HG03520 (cell line): ENCODE measurements around the gene SYNPO2.
A peak's percentile ranks its signal among the peaks of the same experiment; 100 is the strongest.

Experiments used
- ATAC-seq: cut with Tn5 transposase; IDR thresholded peaks from one replicate; pipeline ENCODE4 v1.9.1; 2021; ENCODE audit warnings: mild to moderate bottlenecking, moderate library complexity; ENCODE audit not compliant: unreplicated experiment

SYNPO2 gene

GRCh38 chr4:118931786-118932185 lies 43.1 kb downstream of the SYNPO2 start:
- ATAC-seq, result no peak

- no peak for ATAC-seq
These were observed 47.2 kb downstream of the SYNPO2 start for GRCh38 chr4:118935819-118936218.

- ATAC-seq, result no peak
These were observed 47.8 kb downstream of the SYNPO2 start for GRCh38 chr4:118936406-118936805.

- no peak for ATAC-seq
These were observed 50.6 kb downstream of the SYNPO2 start for GRCh38 chr4:118939169-118939783.

GRCh38 chr4:118941149-118941548 lies 52.5 kb downstream of the SYNPO2 start:
- no peak for ATAC-seq

- ATAC-seq, result no peak
These were observed 53.1 kb downstream of the SYNPO2 start for GRCh38 chr4:118941799-118942198.

- no peak for ATAC-seq
These were observed 53.8 kb downstream of the SYNPO2 start for GRCh38 chr4:118942465-118942864.

GRCh38 chr4:118947095-118947494 lies 58.4 kb downstream of the SYNPO2 start:
- no peak for ATAC-seq

- ATAC-seq, result no peak
These were observed 60.0 kb downstream of the SYNPO2 start for GRCh38 chr4:118948545-118949144.

- ATAC-seq, result no peak
These were observed 61.6 kb downstream of the SYNPO2 start for GRCh38 chr4:118950224-118950623.

GRCh38 chr4:118950929-118951570 lies 62.4 kb downstream of the SYNPO2 start:
- no peak for ATAC-seq

- ATAC-seq, result no peak
These were observed 64.6 kb downstream of the SYNPO2 start for GRCh38 chr4:118953276-118953675.

GRCh38 chr4:118954246-118954645 lies 65.6 kb downstream of the SYNPO2 start:
- no peak for ATAC-seq

GRCh38 chr4:118955515-118955914 lies 66.9 kb downstream of the SYNPO2 start:
- ATAC-seq, result no peak

- ATAC-seq, result no peak
These were observed 69.2 kb downstream of the SYNPO2 start for GRCh38 chr4:118957722-118958445.

- ATAC-seq, result no peak
These were observed 73.9 kb downstream of the SYNPO2 start for GRCh38 chr4:118962540-118962939.

GRCh38 chr4:118964891-118965411 lies 76.3 kb downstream of the SYNPO2 start:
- ATAC-seq, result no peak

GRCh38 chr4:118967393-118967792 lies 78.7 kb downstream of the SYNPO2 start:
- ATAC-seq, result no peak

- peak; percentile 100 for ATAC-seq
These were observed 79.4 kb downstream of the SYNPO2 start for GRCh38 chr4:118968005-118968404.

- no peak for ATAC-seq
These were observed 80.2 kb downstream of the SYNPO2 start for GRCh38 chr4:118968813-118969212.

GRCh38 chr4:118969359-118969758 lies 80.7 kb downstream of the SYNPO2 start:
- no peak for ATAC-seq
